GM19397 (cell line): ENCODE measurements around the gene NEUROD1.

Source experiments
- ATAC-seq: cut with Tn5 transposase; IDR thresholded peaks from one replicate; pipeline ENCODE4 v1.9.1; 2021; ENCODE audit warnings: mild to moderate bottlenecking, moderate library complexity; ENCODE audit not compliant: unreplicated experiment

The NEUROD1 gene

GRCh38 chr2:181680937-181681811 lies 857 bp upstream of the NEUROD1 start:
- ATAC-seq, result no peak

- no peak for ATAC-seq
Observed at GRCh38 chr2:181679544-181679979, 755 bp downstream of the NEUROD1 start.

- no peak for ATAC-seq
Observed at GRCh38 chr2:181678861-181679543, 1.3 kb downstream of the NEUROD1 start.

DNA sequence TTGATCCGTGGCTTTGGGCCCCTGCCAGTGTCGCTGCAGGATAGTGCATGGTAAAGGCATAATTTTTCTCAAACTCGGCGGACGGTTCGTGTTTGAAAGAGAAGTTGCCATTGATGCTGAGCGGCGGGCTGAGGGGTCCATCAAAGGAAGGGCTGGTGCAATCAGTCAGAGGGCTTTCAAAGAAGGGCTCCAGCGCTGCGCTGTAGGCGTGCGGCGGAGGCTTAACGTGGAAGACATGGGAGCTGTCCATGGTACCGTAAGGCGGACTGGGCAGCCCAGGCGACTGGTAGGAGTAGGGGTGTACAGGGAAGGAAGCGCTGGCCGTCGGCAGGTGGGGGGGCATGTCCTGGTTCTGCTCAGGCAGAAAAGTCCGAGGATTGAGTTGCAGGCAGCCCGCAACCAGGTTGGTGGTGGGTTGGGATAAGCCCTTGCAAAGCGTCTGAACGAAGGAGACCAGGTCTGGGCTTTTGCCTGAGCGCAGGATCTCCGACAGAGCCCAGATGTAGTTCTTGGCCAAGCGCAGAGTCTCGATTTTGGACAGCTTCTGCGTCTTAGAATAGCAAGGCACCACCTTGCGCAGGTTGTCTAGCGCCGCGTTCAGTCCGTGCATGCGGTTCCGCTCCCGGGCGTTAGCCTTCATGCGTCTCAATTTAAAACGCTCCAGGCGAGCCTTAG lies 2.3 kb downstream of the NEUROD1 start:
- no peak for ATAC-seq

DNA sequence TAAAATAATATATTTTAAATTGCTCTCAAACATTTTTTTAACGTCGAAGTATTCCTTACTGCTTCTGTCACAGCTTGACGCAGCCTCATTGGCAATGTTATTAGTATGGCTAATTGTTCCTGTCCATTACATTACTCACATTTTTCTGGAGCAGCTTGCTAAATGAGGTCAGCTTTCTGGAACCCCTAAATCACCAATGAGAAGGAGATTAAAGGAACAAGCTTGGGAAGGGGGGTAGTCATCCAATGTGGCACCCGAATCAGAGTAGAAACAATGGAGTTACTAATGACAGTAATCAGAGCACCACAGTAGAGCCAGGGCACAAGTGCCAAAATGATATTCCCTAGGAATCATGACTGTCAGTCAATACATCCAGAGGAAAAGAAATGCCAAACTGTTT lies 5.1 kb downstream of the NEUROD1 start:
- no peak for ATAC-seq

DNA sequence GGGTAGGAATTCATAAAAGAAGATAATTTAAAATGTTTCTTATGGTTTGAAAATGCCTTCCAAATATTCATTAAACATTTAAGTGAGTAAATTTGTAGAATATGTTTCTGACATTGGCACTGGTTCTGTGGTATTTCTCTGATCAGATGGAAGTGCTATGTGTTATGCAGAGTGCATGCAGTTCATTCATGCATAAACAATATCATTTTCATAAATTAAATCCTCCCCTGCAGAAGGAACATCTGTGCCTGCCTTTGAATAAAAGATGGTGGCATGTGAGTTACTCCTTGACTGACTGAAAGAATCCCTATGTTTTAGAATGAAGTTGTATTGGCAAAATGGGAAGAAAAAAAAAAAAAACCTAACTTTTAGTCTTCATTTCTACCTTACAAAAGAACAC lies 5.9 kb downstream of the NEUROD1 start:
- no peak for ATAC-seq

GRCh38 chr2:181673173-181673572 lies 7.1 kb downstream of the NEUROD1 start:
- no peak for ATAC-seq

DNA sequence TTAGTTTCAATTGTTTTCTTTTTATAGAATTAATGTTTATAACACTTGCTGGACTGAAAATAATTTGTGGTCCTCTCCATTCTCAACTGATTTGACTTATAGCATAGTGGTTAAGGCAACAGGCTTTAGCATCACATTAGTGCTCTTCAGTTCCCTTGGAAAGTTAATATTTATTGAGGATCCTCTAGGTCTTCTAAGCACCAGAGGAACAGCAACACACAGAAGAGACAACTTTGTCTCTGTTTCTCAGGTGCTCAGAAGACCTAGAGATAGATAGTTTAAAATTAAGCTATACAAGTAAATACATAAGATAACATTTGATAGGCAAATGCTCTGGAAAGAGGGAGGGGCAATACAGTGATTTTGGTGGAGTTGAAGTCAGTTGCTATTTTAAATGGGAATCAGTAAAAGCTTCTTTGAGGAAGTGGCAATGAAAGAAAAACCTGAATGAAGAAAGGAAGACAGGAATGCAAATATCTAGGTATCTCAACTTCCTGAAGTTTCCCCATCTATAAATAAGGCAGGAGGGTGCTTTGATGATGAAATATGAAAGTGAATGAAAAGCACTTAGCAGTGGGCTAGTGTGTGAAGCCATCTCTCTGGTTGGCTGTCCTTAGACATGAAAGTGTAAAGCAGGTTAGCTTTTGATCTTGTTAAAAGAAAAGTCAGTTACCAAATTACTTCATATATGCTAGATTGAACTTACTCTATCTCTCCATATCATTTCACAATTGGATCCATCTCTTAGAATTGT lies 7.9 kb downstream of the NEUROD1 start:
- peak; percentile 69 for ATAC-seq

GRCh38 chr2:181670632-181671031 lies 9.7 kb downstream of the NEUROD1 start:
- ATAC-seq, result no peak

- ATAC-seq, result no peak
Observed at GRCh38 chr2:181667234-181667633, 13.1 kb downstream of the NEUROD1 start.

GRCh38 chr2:181662287-181662686 lies 18.0 kb downstream of the NEUROD1 start:
- no peak for ATAC-seq

DNA sequence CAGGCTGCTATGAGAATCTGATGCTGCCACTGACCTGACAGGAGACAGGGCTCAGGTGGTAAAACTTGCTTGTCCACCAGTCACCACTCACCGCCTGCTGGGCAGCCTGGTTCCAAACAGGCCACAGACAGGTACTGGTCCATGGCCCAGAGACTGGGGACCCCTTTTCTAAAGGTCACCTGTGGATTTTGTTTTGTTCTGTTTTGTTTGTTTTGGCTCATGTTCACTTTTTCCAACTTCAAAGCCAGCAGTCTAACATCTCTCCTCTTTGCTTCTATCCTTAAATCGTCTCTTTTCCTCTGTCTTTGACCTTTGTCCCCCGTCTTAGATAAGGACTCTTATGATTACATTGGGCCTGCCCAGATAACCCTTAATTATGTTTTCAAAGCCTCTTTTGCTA lies 20.1 kb downstream of the NEUROD1 start:
- ATAC-seq, result no peak

GRCh38 chr2:181658444-181658843 lies 21.9 kb downstream of the NEUROD1 start:
- ATAC-seq, result no peak

GRCh38 chr2:181657379-181657778 lies 22.9 kb downstream of the NEUROD1 start:
- no peak for ATAC-seq

GRCh38 chr2:181656450-181657291 lies 23.6 kb downstream of the NEUROD1 start, which contains the start of gene CERKL:
Gene CERKL (minus strand): TSS chr2:181657105. CDS start chr2:181657006, 99 bp downstream.
- peak; percentile 92 for ATAC-seq

DNA sequence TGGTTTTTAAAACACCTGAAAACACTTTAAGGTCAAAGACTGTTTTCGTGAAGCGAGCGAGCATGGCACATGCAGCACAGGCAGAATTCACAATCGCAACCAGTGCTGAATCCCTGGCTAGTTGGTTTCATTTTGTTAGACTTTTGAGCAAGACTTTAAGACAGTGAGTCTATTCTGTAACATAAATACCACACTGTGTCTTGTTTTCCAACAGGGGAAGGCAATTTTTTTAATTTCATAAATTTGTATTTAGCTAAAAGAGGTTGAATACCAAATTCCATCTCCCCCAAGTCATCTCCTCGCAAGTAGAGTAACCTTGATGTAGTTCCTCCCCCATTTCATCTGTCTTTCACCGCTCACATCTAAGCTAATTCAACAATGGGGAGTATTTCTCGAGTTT lies 24.8 kb downstream of the NEUROD1 start:
- no peak for ATAC-seq

- no peak for ATAC-seq
Observed at GRCh38 chr2:181649436-181649979, 30.8 kb downstream of the NEUROD1 start.

GRCh38 chr2:181648478-181649155 lies 31.7 kb downstream of the NEUROD1 start:
- no peak for ATAC-seq

- ATAC-seq, result no peak
Observed at GRCh38 chr2:181646415-181646987, 33.8 kb downstream of the NEUROD1 start.
